GM11168 (cell line): ENCODE measurements around the gene PIEZO2.
"Not testable (repeated sequence)": the region's sequence is repeated elsewhere in the genome, so short reads cannot be mapped to it uniquely, and the experiment has no call there.

Source experiments
- in situ Hi-C: fragments of 300-500 bp; cut with MboI; formaldehyde crosslinking; loops from one replicate; pipeline ENCODE4 v1.12.0; 2022; ENCODE audit warnings: low sequenced_read_pairs; ENCODE audit not compliant: unreplicated experiment

Gene PIEZO2

DNA sequence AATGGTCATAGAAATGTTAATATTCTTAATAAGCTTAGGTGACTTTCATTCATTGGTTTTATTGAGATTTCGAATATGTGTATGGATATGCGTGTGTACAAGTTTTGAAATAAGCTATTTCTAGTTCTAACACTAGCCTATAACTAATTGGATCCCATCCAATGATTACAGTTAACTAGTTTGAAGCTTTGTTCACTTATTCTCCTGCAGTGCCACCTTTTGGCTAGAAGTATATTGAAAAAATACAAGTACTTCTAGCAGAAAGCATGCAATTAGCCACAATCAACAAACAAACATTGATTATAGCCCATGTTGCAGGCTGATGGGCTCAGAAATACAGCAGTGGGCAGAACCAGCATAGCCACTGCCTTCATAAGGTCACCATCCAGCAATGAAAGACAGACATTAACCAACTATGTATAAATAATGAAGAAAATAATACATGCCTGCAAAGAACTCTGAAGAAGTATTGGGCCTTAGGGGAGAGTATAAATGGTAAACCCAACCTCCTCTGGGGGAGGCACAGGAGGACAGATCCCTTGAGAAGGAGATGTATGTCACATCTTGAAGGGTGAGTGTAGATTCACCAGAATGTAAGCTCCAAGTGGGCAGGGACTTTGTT, 5.1 kb upstream of the PIEZO2 start:
- in situ Hi-C loops = loop anchor here (5.0 to 25.0 kb wide), 3 partner anchors 367 to 1192 kb away; no protein-coding TSS in a partner anchor

DNA sequence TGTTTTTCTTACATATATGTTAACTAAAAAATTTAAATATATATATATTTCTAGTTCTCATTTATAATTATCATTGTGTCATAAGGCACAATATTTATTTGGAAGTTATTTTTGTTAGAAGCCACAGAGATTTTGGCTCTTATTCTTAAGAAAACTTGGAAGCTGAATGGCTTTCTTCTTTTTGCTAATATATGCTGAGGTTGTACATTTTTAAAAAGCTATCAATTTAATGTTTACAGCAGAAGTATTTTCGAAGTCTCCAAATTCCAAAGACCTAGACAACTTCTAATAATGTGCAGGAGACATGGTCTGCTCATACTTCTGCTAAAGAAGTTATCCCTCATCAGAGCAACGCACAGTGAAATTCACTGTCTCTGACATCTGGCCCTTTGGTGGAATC, 3.7 kb upstream of the PIEZO2 start:
- in situ Hi-C loops = loop anchor here (5.0 to 25.0 kb wide), 3 partner anchors 366 to 1191 kb away; no protein-coding TSS in a partner anchor

DNA sequence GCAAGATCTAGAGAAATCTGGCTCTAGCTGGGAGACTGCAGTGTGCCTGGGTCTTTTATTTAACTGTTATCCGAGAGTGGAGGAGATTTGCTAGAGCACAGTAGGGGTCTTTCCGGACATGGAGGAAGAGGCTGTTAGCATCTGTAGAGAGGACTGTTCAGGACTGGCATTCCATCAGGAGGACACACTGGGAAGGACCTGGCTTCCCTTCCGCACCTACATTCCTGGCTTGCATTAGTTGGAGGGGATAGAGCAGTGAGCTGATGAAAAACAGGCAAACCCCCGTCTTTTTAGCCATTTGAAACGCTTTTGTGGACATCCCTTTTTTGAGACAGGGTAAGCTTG, 874 bp upstream of the PIEZO2 start:
- in situ Hi-C loops = loop anchor here (5.0 to 25.0 kb wide), 3 partner anchors 363 to 1188 kb away; no protein-coding TSS in a partner anchor

DNA sequence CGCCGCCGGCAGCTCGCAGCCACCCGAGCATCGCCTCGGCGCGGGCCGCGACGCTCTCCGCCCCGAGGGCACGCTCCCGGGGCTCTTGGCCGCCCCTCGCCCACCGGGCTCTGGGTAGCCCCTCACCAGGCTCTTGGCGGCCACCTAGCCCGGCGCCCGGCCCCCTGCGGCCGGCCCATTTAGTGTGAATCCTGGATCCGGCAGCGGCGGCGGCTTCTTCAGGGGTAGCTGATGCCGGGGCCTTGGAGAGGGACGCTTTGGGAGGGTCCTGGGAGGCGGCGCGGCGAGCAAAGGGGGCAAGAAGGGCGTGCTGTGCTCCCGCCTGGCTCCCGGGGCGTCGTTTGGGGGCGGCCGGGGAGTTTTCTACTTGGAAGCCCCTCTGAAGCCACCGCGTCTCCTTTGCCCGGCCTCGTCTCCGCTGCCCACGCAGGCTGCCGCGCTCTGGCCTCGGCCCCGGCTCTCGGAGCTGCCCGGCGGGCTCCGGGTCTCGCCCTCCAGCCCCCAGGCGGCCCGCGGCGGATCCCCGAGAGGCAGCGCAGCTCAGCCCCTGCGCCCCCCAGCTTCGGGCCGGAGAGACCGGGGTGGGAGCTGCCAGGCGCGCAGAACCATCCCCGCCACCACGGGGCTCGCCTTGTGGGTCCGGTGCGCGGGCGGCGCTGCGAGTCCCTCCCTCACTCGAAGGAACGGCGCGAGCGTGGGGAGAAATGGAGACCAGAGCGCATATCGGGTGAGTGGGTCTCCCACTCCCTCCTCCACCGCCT, 509 bp downstream of the PIEZO2 start:
- in situ Hi-C loops = loop anchor here (10.0 kb wide), 1 partner anchor 104 kb away; no protein-coding TSS in a partner anchor

DNA sequence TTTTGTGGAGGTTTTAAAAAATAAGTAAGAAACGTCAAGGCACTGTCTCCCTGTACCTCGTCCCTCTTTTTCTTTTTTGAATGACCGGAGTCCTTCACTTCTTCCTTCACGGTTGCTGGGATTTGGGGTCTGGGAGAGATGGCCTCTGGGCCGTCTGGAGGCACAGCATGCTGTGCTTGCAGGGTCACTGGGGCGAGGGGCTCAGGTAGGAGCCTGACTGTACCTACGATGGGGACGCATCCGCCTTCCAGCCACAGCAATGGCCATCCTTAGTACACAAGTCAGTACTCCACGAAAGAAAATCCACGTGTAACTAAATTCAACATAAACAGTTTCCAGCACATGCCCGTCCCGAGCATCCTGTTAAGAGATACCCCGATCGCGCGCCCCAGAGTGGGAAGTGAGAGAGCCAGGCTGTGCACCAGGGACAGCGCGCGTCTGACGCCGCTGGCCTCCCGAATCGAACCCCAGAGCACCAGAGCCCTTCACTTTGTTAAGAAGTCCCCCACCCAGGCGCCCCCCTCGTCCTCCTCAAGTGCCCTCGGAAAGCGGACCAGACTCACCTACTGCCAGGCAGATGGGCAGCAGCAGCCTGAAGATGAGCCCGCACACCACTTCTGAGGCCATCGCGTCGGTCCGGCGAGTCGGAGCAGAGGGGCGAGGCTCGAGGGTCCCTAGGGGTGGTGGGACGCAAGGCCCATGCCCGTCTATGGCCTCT, 1.2 kb downstream of the PIEZO2 start:
- in situ Hi-C loops = loop anchor here (10.0 kb wide), 1 partner anchor 103 kb away; no protein-coding TSS in a partner anchor

DNA sequence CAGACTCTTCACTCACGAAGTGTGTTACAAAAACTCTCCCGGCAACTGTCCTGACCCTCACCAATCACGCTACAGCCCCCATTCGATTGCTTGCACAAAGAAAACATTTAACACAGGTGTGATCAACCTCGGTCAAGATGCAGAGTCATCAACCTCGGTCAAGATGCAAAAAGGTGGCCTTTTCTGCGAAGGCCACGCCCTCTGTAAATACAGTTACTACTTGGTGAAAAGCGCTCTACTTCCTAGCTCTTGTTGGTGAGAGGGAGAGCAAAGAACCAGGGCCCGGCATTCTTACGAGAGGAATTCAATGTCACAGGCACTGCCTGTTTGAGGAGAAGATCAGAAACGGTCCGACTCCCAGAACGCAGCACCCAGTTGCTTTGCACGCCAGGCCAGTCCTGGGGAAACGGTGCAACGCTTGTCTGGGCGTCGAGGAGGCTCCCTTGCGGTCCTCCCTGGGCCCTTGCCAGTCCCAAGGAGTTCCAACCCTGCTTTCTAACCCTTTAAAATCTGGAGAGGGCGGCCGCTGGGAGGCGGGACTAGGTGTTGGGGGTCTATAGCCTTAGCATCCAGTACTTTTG, 1.9 kb downstream of the PIEZO2 start:
- in situ Hi-C loops = loop anchor here (10.0 kb wide), 1 partner anchor 103 kb away; no protein-coding TSS in a partner anchor

DNA sequence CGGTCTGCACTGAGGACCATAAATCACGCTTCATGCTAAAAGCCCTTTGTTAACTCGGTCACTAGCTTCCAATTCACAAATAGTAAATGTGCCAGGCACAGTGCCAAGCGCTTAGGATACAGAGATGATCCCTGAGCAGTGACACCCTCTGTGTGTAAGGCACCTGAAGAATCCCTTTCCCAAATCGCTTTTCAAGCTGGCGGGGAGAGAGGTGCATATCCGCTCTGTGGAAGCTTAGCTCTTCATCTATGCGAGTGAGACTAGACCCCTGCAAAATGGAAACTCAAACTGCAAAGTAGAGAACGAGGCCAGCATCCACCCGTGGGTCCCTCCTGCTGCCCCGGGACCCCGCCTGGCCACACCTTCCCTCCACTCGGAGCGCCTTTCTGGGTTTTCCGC, 2.4 kb downstream of the PIEZO2 start:
- in situ Hi-C loops = loop anchor here (10.0 kb wide), 1 partner anchor 102 kb away; no protein-coding TSS in a partner anchor

DNA sequence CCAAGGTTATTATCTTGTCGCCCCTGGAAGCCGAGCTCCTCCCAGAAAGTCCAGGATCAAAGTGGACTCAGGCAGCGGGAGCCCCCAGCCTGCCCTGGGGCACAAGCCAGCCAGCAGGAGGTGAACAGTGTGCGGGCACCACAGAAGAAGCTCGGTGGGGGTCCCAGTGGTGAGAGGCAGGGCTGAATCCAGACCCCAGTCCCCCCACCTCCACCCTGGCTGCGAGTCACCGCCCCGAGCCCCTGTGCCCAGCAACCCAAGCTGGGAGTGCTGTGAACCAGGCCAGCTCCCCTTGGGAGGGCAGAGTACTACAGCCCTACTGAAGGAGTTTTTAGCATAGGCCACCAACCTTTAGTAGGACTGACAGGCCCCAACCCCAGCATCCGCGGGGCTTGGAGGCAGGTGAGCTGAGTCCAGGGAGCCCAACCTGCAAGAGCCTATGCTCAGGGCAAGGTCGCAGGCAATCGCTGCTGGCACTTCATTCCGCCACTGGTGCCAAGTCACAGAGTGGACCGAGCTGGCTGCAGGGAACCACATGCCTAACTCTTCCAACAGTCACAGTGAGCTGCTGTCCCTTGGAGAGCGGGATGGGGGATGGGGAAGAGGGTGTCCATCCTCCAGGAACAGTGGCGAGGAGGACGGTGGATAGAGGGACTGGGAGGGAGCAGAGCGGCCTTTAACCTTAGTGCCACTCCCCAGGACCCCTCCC, 3.0 kb downstream of the PIEZO2 start:
- in situ Hi-C loops = loop anchor here (10.0 kb wide), 1 partner anchor 102 kb away; no protein-coding TSS in a partner anchor

DNA sequence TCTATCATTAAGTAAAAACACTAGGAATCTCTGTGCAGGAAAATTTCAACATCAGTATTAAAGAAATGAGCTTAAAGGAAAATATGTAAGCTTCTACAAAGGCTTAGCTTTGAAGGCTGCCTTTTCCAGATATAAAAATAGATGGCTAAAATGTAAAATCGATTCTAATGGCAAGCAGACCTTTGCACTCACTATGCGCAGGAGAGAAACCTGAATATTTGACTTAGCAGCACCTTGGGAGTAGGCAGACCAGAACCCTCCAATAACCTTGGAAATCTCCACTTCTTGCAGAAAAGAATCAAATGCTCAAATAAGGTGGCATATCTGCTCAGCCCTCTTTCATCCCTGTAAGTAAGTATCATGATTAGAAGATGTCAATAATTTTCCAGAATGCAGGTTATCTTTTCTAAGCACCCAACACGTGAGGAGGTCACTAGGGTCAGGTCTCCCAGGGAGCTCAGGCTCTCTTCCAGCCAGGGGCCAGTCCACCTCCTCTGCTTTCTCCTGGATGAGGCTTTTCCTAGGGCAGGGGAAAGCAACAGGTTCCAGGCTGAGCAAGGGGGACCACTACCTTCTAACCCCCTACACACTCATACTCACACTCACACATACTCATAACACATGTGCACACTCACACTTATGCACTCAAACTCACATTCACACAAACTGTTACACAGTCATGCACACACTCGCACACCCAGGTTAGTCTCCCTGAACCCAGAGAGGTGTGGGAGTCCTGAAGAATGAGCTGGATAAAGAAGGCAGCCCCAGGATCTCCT, 3.8 kb downstream of the PIEZO2 start:
- in situ Hi-C loops = loop anchor here (10.0 kb wide), 1 partner anchor 101 kb away; no protein-coding TSS in a partner anchor

DNA sequence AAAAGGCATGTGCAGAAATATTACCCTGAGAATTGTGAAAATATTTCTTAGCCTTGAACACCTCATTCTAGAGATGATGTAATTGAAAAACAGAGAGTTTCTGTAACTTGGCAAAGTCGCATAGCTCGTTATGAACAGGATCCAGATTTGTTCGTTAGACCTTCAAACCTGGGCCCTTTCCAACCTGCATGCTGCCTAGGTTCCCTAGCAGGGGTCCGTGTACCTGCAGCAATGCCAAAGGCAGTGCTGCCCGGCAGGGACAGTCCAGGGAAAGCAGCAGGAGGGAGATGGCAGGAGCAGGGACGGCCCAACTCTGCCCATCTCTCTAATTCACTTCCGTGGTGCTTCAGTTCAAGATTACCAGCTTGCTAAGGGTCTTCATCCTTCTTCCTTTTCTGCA, 12.0 kb downstream of the PIEZO2 start:
- in situ Hi-C loops = no loop called here

DNA sequence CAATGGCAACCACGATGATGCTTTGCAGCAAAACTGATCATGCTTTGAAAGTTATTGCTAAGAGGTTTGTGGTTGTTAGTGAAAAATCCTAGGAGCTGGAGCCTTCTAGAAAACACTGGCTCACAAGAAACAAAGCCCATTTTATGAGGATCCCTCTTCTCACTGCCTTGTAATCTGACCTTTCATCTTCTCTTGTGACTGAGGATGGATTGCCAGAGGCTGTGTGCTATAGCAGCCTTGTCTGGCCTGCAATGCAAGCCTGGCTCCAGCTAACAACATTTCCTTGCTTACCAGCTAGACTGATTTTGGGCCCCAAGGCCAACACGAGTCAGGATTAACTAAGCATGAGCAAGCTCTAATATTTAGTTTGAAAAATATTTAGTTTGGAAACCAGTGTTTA, 13.1 kb downstream of the PIEZO2 start:
- in situ Hi-C loops = no loop called here

DNA sequence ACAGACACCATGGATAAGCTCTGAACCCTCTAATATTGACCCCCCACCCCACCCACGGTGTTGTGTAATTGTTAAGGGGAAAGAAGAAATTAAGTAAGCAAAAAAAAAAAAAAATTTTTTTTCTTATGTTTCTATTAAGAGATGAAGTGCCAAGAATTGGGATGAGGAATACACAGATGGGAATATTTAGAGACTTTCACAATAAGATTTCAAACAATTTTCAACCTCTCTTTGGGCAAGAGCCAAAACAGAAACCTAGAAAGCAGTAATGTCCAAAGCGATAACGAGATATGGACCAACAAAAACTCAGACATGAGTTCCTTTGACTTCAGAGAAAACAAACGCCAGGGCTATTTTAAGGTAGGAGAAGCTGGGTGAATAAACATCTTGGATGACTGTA, 14.4 kb downstream of the PIEZO2 start:
- in situ Hi-C loops = no loop called here

DNA sequence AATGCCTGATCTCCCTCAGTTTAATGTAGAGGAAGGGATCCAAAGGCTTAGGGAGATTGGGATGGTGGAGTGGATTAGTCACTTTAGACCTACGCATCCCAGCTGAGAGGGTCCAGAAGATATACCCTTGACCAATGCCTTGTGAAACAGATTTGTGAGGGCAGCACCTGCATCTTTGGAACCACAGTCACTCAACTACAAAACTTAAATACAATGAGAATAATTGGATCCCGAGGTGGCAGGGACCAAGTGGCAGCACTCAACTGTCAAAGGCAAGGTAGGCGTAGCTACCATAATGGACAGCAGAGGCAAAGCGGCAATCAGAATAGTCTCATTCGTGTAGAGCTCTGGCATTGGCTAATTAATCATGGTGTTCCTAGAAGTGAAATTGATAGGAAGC, 20.3 kb downstream of the PIEZO2 start:
- in situ Hi-C loops = not testable (repeated sequence)

DNA sequence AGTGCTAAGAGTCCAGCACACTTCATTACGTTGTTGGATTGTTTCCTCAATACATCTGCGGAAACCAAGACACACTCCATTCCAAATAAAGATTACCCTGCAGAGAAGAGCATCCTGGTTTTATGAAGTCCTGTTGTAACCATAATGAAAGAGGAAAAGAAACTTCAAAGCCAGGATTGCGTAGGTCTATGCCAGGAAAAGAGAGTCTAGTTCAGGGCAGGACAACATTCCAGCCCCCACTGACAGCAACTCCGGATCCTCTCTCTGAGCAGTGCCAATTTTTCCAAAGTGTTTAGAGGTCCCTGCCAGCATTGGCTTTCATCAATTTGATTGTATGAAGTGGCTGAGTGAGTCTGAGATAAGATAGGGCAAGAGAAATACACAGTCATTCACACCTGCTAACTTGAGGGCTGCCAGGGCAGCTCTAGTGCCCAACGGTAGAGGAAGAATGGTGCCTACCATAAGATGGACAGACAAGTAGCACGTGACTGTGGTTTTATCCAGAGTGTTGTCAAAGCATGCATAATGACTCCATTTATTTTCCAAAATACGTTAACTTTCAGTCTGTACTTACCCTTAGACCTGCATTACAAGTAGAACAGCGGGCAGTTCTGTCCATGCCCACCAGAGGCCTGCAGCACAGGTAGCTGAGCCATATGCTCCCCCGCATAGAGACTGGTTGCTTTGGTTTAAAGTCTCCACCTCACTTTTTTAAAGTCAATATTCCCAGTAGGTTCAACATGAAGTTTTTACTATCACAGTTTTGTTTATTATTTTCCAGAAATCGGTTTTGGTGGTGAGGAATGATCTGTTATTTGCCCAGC, 23.7 kb downstream of the PIEZO2 start:
- in situ Hi-C loops = no loop called here

DNA sequence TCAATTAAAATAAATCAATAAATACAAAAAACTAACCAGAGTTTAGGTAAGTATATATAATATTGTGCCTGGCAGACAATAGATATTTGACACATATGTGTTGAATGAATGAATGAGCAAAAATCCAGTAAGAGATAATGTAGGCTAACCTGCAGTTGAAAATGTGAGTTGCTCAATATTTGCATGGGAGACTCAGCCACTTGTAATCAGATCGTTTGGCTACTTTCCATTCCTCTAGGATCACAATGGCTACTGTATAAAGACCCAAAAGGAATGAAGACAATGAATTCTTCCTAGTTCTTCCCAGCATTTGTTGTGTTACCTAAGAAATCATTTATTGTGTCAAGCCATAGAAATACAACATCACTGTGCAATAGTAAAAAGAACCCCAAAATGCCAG, 25.3 kb downstream of the PIEZO2 start:
- in situ Hi-C loops = no loop called here

DNA sequence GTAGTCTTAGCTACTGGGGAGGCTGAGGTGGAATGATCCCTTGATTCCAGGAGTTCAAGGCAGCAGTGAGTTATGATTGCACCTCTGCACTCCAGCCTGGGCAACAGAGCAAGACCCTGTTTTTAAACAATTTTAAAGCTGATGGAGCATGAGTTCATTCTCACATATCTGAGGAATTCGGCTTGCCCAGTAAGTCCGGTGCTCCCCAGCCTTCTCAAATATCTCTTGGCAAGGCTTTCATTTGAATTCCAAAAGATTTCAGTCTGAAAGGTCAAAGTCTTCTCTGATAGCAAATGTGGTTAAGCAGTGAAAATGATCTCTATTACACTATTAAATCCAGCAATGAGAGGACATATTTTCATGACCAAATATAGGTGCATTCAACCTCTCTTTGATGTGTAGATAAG, 27.9 kb downstream of the PIEZO2 start:
- in situ Hi-C loops = no loop called here

DNA sequence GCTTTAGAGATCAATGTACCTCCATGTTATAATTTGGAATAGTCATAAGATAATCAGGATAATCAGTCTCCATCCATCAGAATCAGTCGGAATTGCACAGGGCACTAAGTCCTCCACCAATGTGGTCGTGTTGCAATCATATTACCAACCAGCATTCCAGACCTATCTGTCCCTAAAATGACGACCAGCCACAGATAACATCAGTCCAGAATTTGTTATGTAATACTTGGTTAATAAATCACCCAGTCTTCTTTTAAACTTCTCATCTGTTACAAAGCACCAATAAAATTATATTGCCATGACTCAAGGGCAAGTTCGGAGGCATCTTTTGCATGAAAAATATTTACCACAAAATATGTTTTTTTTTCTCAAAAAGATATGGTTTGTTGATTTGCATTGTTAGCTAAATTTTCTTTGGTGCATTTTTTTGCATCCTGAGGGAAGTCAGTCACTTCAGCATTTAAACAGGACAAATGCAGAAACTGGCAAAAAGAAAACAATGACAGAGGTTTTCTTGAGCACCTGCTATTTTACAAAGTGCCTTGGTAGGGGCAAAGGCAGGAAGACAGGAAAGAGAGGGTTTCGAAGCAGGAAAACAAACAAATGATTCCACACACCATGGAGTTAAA, 29.3 kb downstream of the PIEZO2 start:
- in situ Hi-C loops = no loop called here

DNA sequence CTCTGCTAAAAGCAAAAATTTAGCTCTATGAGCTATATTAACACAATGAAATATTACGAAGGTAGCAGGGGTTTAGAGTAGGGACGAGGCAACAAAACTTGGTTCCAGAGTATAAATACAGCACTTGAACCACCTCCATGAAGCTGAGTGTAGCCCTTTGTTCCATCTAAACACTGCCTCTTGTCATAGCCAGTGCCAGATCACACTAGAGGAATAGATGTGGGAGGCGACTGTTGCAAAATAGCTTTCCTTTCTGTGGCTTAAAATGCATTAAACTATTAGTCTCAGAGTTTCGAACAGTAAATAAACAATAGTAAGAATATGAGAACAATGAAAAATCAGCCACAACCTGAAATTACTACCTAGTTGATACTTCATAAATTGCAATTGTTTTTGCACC, 29.8 kb downstream of the PIEZO2 start:
- in situ Hi-C loops = no loop called here
